SU-DHL-6 (cell line): Measurements from ENCODE around the gene RHOG.

Source experiments
- H2AFZ ChIP-seq: fragments of 200-600 bp; sonication (generic); 2 replicates; pipeline ENCODE4 v1.6.1; 2014; ENCODE audit warnings: low read depth, mild to moderate bottlenecking, moderate library complexity, mixed read lengths, antibody characterized with exemption, low read length; ENCODE audit not compliant: severe bottlenecking
- H3F3A ChIP-seq: fragments of 200-600 bp; shearing (Covaris generic); 2 replicates; pipeline ENCODE4 v1.6.0; 2016; ENCODE audit warnings: antibody characterized with exemption, mild to moderate bottlenecking; ENCODE audit not compliant: insufficient read depth
- H3K27ac ChIP-seq: fragments of 200-600 bp; sonication (generic); 2 replicates; pipeline ENCODE4 v1.5.1; 2016; ENCODE audit warnings: low read depth, mild to moderate bottlenecking, low read length, moderate library complexity, mixed read lengths
- H3K27me3 ChIP-seq: fragments of 200-600 bp; sonication (generic), shearing (Covaris generic); 2 replicates; pipeline ENCODE4 v1.6.0; 2014; ENCODE audit warnings: mild to moderate bottlenecking, low read length
- H3K36me3 ChIP-seq: fragments of 200-600 bp; sonication (generic); 2 replicates; pipeline ENCODE4 v1.6.1; 2014; ENCODE audit warnings: mild to moderate bottlenecking, low read length, mixed read lengths
- H3K4me2 ChIP-seq: fragments of 300-600, 200-600 bp; shearing (Covaris generic), sonication (generic); 2 replicates; pipeline ENCODE4 v1.6.0; 2014; ENCODE audit warnings: low read length, low read depth, mild to moderate bottlenecking; ENCODE audit not compliant: poor library complexity, severe bottlenecking
- H3K4me3 ChIP-seq: fragments of 200-600 bp; sonication (generic); 2 replicates; pipeline ENCODE4 v1.5.1; 2014; ENCODE audit warnings: antibody characterized with exemption, low read length, mild to moderate bottlenecking, mixed read lengths; ENCODE audit not compliant: insufficient read depth, poor library complexity, severe bottlenecking
- H3K79me2 ChIP-seq: fragments of 200-600 bp; sonication (generic); 2 replicates; pipeline ENCODE4 v1.6.1; 2014; ENCODE audit warnings: mild to moderate bottlenecking, low read length, moderate library complexity; ENCODE audit not compliant: insufficient read depth
- H3K9ac ChIP-seq: fragments of 200-600 bp; sonication (generic); 2 replicates; pipeline ENCODE4 v1.7.0; 2014; ENCODE audit warnings: mild to moderate bottlenecking, low read length
- H3K9me2 ChIP-seq: fragments of 200-600 bp; sonication (generic); replicated peaks from 2 replicates; pipeline ENCODE4 v1.6.1; 2014; ENCODE audit warnings: low read length; ENCODE audit not compliant: insufficient read depth
- H3K9me3 ChIP-seq: fragments of 200-600 bp; sonication (generic); 2 replicates; pipeline ENCODE4 v1.6.1; 2014; ENCODE audit warnings: low read length, mixed read lengths; ENCODE audit not compliant: insufficient read depth
- H4K20me1 ChIP-seq: fragments of 200-600 bp; sonication (generic); 2 replicates; pipeline ENCODE4 v1.6.1; 2014; ENCODE audit warnings: low read depth, mild to moderate bottlenecking, antibody characterized with exemption, low read length, moderate library complexity, mixed read lengths
- CTCF ChIP-seq: fragments of 200-600 bp; sonication (generic); IDR thresholded peaks from one replicate; pipeline ENCODE4 v1.5.1; 2017; ENCODE audit warnings: antibody characterized with exemption, mild to moderate bottlenecking, low read length, moderate library complexity; ENCODE audit not compliant: insufficient read depth, poor library complexity, severe bottlenecking
- EZH2phosphoT487 ChIP-seq: fragments of 200-600 bp; sonication (generic), shearing (Covaris generic); conservative IDR thresholded peaks from 2 replicates; pipeline ENCODE4 v1.6.1; 2018; ENCODE audit warnings: mild to moderate bottlenecking, antibody characterized with exemption, low read length, moderate library complexity, mixed read lengths

Gene RHOG

GRCh38 chr11:3797329-3798090 lies 43.2 kb downstream of the RHOG start, which contains the start of gene NUP98:
Gene NUP98, minus strand, starts transcription at chr11:3797554. Its CDS starts 15,437 bp downstream, at chr11:3782117.
- Histone ChIP-seq H3K9ac (peak within 1 kb of the TSS; percentile 95), H3K27me3 (no peaks in the 10 kb centered on the region), H3K79me2 (peaks cover 49% of the 10 kb centered on the region), H3K4me3 (peak within 1 kb of the TSS; percentile 87), H3K36me3 (peaks cover 19% of the 10 kb centered on the region), H3K9me2 (no peaks in the 10 kb centered on the region), H3K9me3 (no peaks in the 10 kb centered on the region), H4K20me1 (peaks cover 32% of the 10 kb centered on the region), H3F3A (peaks cover 16% of the 10 kb centered on the region; the same call in 1 of the 2 replicates), H2AFZ (peak within 1 kb of the TSS; percentile 76), H3K4me2 (peak within 1 kb of the TSS; percentile 81), H3K27ac (peak within 1 kb of the TSS; percentile 73)
- TF ChIP-seq CTCF (no peak), EZH2phosphoT487 (no peak)

- peaks cover 55% of the 10 kb centered on the region for H3K79me2 ChIP-seq
- peak overlapping the region; percentile 36 for H2AFZ ChIP-seq
- peaks cover 34% of the 10 kb centered on the region for H4K20me1 ChIP-seq
- no peaks in the 10 kb centered on the region for H3K9me3 ChIP-seq
- H3K27me3 ChIP-seq: no peaks in the 10 kb centered on the region
- no peaks in the 10 kb centered on the region for H3K9me2 ChIP-seq
- H3K27ac ChIP-seq: peak overlapping the region; percentile 64
- no peak for TF ChIP-seq EZH2phosphoT487
- TF ChIP-seq CTCF: no peak
- H3K4me2 ChIP-seq: peak overlapping the region; percentile 64
- H3K36me3 ChIP-seq: peaks cover 24% of the 10 kb centered on the region
- peak overlapping the region; percentile 95 for H3K9ac ChIP-seq
- 0 out of 2 replicates have a peak, but pooled peaks cover 11% of the 10 kb centered on the region for H3F3A ChIP-seq
- peak overlapping the region; percentile 87 for H3K4me3 ChIP-seq
Measured at GRCh38 chr11:3796801-3797328, 43.9 kb downstream of the RHOG start.

GRCh38 chr11:3796346-3796745 lies 44.4 kb downstream of the RHOG start:
- Histone ChIP-seq H3K36me3 (peaks cover 24% of the 10 kb centered on the region), H3K4me3 (peak overlapping the region; percentile 87), H3K9ac (peak overlapping the region; percentile 95), H4K20me1 (peaks cover 34% of the 10 kb centered on the region), H3K9me3 (no peaks in the 10 kb centered on the region), H3K9me2 (no peaks in the 10 kb centered on the region), H3K27ac (peak overlapping the region; percentile 64; the same call in 1 of the 2 replicates), H3K27me3 (no peaks in the 10 kb centered on the region), H3F3A (0 out of 2 replicates have a peak, but pooled peaks cover 10% of the 10 kb centered on the region), H2AFZ (no peak overlapping the region), H3K79me2 (peaks cover 60% of the 10 kb centered on the region), H3K4me2 (peak overlapping the region; percentile 64)
- TF ChIP-seq CTCF: no peak
- no peak for TF ChIP-seq EZH2phosphoT487
